GM12878 (cell line): ENCODE data around the gene AP2B1. TPM values are rescaled to one million over a fixed set of nuclear protein-coding genes. Genes with fewer than 3 reads are reported as not detected.

Experiments used
- ATAC-seq: fragments of 200-7000 bp; cut with Tn5 transposase; 3 replicates; pipeline ENCODE4 v1.9.1; 2020; ENCODE audit warnings: mild to moderate bottlenecking, moderate library complexity
- BruUV-seq: library from RNA; stranded (reverse); fragments of 400-500 nt; replicated peaks from 2 replicates; lab custom pipeline; 2021; lab: Mats Ljungman, UMichigan
- CTCF ChIA-PET: fragments of 300-600 bp; sonication (Branson Sonifier 250); formaldehyde crosslinking; extraction: SDS; loops from one replicate; lab custom pipeline; 2021; ENCODE audit warnings: inconsistent platforms; lab: Yijun Ruan, JAX
- POLR2A ChIA-PET: fragments of 350-600 bp; formaldehyde crosslinking; extraction: SDS; loops from one replicate; lab custom pipeline; 2021; ENCODE audit warnings: inconsistent platforms; lab: Charles Lee
- RAD21 ChIA-PET: fragments of 300-600 bp; sonication (Branson Sonifier 250); formaldehyde crosslinking; loops from one replicate; lab custom pipeline; 2023; ENCODE audit warnings: antibody characterized with exemption; ENCODE audit not compliant: unreplicated experiment; lab: Charles Lee
- SMC1A ChIA-PET: fragments of 300-600 bp; sonication (Branson Sonifier 250); formaldehyde crosslinking; loops from one replicate; lab custom pipeline; 2023; ENCODE audit not compliant: unreplicated experiment, uncharacterized antibody; lab: Charles Lee
- DNase-seq: peaks from one replicate; pipeline ENCODE4 v3.0.0-alpha.2; 2011; ENCODE audit warnings: low read depth, low spot score
- FAIRE-seq: peaks from 3 replicates; lab custom pipeline; 2011; peaks lifted over from hg19 to GRCh38; lab: Jason Lieb, UNC
- H2AFZ ChIP-seq: 2 replicates; pipeline ENCODE4 v1.6.0; 2011; ENCODE audit warnings: low read depth, low read length, control low read depth; ENCODE audit not compliant: control insufficient read depth
- H3K27ac ChIP-seq: 2 replicates; pipeline ENCODE4 v1.5.1; 2011; ENCODE audit warnings: control low read depth; ENCODE audit not compliant: control insufficient read depth, insufficient read depth
- H3K27me3 ChIP-seq, 2 experiments: replicated peaks in 1 of 2; 2 replicates each; pipeline versions ENCODE4 v1.6.0 to v1.6.1; 2011; ENCODE audit warnings: low read length in 1 of 2; ENCODE audit not compliant: control insufficient read depth in 2 of 2, insufficient read depth in 2 of 2
- H3K36me3 ChIP-seq, 2 experiments: 2 replicates each; pipeline ENCODE4 v1.5.1; 2011; ENCODE audit warnings: low read length in 1 of 2; ENCODE audit not compliant: control insufficient read depth in 2 of 2, insufficient read depth in 2 of 2
- H3K4me1 ChIP-seq: 2 replicates; pipeline ENCODE4 v1.6.1; 2011; ENCODE audit warnings: mild to moderate bottlenecking, low read length, moderate library complexity, mixed read lengths; ENCODE audit not compliant: control insufficient read depth, insufficient read depth
- H3K4me2 ChIP-seq: 2 replicates; pipeline ENCODE4 v1.6.0; 2011; ENCODE audit warnings: control low read depth; ENCODE audit not compliant: control insufficient read depth, insufficient read depth
- H3K4me3 ChIP-seq: fragments of 200-600 bp; sonication (generic); 2 replicates; pipeline ENCODE4 v1.5.1; 2016
- H3K79me2 ChIP-seq: 2 replicates; pipeline ENCODE4 v1.6.0; 2011; ENCODE audit warnings: low read length; ENCODE audit not compliant: control insufficient read depth, insufficient read depth
- H3K9ac ChIP-seq: 2 replicates; pipeline ENCODE4 v1.8.0; 2011; ENCODE audit warnings: low read length, control low read depth, mixed read lengths; ENCODE audit not compliant: control insufficient read depth, insufficient read depth
- H3K9me3 ChIP-seq: replicated peaks from 3 replicates; pipeline ENCODE4 v1.5.1; 2011; ENCODE audit warnings: mild to moderate bottlenecking, low read length; ENCODE audit not compliant: control insufficient read depth, insufficient read depth
- H4K20me1 ChIP-seq: 2 replicates; pipeline ENCODE4 v1.6.0; 2011; ENCODE audit not compliant: control insufficient read depth, insufficient read depth
- BACH1 ChIP-seq: fragments of 450-650 bp; IDR thresholded peaks from 2 replicates; pipeline ENCODE4 v1.6.1; 2017; ENCODE audit warnings: mild to moderate bottlenecking, borderline replicate concordance
- CBX5 ChIP-seq: sonication (generic); IDR thresholded peaks from 2 replicates; pipeline ENCODE4 v1.6.1; 2016; ENCODE audit warnings: low read depth, moderate library complexity, mild to moderate bottlenecking, inconsistent platforms
- ESRRA ChIP-seq: IDR thresholded peaks from 2 replicates; pipeline ENCODE4 v1.6.1; 2012; ENCODE audit warnings: mild to moderate bottlenecking, low read length, improper control_type of control experiment
- KDM1A ChIP-seq: fragments of 200-600 bp; sonication (generic); IDR thresholded peaks from 2 replicates; pipeline ENCODE4 v1.6.1; 2016; ENCODE audit warnings: borderline replicate concordance
- NFIC ChIP-seq: IDR thresholded peaks from 2 replicates; pipeline ENCODE4 v1.6.1; 2012; ENCODE audit warnings: low read depth, mild to moderate bottlenecking, inconsistent platforms, low read length, moderate library complexity
- PAX5 ChIP-seq: IDR thresholded peaks from 2 replicates; pipeline ENCODE4 v1.6.1; 2011; ENCODE audit warnings: low read depth, low read length, borderline replicate concordance
- RBBP5 ChIP-seq: fragments of 200-600 bp; sonication (generic); conservative IDR thresholded peaks from 2 replicates; pipeline ENCODE4 v1.6.1; 2016
- SMC3 ChIP-seq: IDR thresholded peaks from 2 replicates; pipeline ENCODE4 v1.6.1; 2011; ENCODE audit warnings: low read length, improper control_type of control experiment, borderline replicate concordance
- STAT1 ChIP-seq: fragments of 450-650 bp; conservative IDR thresholded peaks from 2 replicates; pipeline ENCODE4 v1.6.1; 2014; ENCODE audit warnings: antibody characterized with exemption, mild to moderate bottlenecking
- ZNF24 ChIP-seq: fragments of 450-650 bp; IDR thresholded peaks from 2 replicates; pipeline ENCODE4 v1.6.1; 2017; ENCODE audit warnings: antibody characterized with exemption, mild to moderate bottlenecking
- WGBS: methylation state at CpG from one replicate; pipeline ENCODE4 v1.1.6; 2016; ENCODE audit warnings: low lambda C conversion rate; ENCODE audit not compliant: insufficient replicate concordance, insufficient coverage; ENCODE audit errors: missing lambda C conversion rate; 5-methylcytosine and 5-hydroxymethylcytosine counted together
- in situ Hi-C: fragments of 300-500 bp; cut with MboI; formaldehyde crosslinking; loops from 9 replicates; pipeline ENCODE4 v1.14.3; 2018; ENCODE audit warnings: mixed read lengths
- intact Hi-C: fragments of 100-400 bp; cut with micrococcal nuclease; formaldehyde crosslinking; loops from one replicate; pipeline ENCODE4 v1.14.2; 2022; ENCODE audit not compliant: unreplicated experiment
- polyA plus RNA-seq, 11 experiments: library from polyadenylated mRNA; depleted of rRNA in 4 of 11; unstranded in 6 of 11; stranded (reverse) in 5 of 11; fragments of >200 nt; fragmentation: Nextera tagmentation in 4 of 11; fragmentation: Illumina TruSeq in 1 of 11; extraction: Ambion mirVana in 4 of 11; extraction: Trizol in 1 of 11; gene quantifications; 1 replicate in 1 of 11; 2 replicates in 10 of 11; pipeline versions ENCODE4 v1.2.1 to v1.2.3, GENCODE V29; 2011 to 2016; ENCODE audit warnings: inconsistent platforms in 2 of 11, missing spikeins in 2 of 11, low read depth in 1 of 11
- total RNA-seq, 4 experiments: library from RNA; depleted of rRNA in 3 of 4; stranded (reverse); fragments of >200 nt in 3 of 4; fragmentation: Illumina TruSeq in 1 of 4; extraction: Trizol in 1 of 4; gene quantifications; 2 replicates each; pipeline versions ENCODE4 v1.2.1 to v1.2.3, GENCODE V29; 2013 to 2021
- TF ChIP-seq, protein P1 (sequence below): fragments of 150-350 bp; IDR thresholded peaks from 2 replicates; pipeline ENCODE4 v1.6.1; 2016; ENCODE audit warnings: low read depth, low read length
- TF ChIP-seq, protein P2 (sequence below): fragments of 450-650 bp; IDR thresholded peaks from 2 replicates; pipeline ENCODE4 v1.6.1; 2017; ENCODE audit warnings: low read depth, mild to moderate bottlenecking, moderate library complexity
- TF ChIP-seq, protein P3 (sequence below): IDR thresholded peaks from 2 replicates; pipeline ENCODE4 v1.6.1; 2012; ENCODE audit warnings: improper control_type of control experiment, low read depth, low read length; ENCODE audit not compliant: insufficient replicate concordance

Gene AP2B1
- total and polyA plus RNA-seq, 10 of the 15 experiments (the other 5 are each of a cell fraction or from before 2014, with no cell fraction given) = 18.6 to 112 (median 53.9) TPM

DNA sequence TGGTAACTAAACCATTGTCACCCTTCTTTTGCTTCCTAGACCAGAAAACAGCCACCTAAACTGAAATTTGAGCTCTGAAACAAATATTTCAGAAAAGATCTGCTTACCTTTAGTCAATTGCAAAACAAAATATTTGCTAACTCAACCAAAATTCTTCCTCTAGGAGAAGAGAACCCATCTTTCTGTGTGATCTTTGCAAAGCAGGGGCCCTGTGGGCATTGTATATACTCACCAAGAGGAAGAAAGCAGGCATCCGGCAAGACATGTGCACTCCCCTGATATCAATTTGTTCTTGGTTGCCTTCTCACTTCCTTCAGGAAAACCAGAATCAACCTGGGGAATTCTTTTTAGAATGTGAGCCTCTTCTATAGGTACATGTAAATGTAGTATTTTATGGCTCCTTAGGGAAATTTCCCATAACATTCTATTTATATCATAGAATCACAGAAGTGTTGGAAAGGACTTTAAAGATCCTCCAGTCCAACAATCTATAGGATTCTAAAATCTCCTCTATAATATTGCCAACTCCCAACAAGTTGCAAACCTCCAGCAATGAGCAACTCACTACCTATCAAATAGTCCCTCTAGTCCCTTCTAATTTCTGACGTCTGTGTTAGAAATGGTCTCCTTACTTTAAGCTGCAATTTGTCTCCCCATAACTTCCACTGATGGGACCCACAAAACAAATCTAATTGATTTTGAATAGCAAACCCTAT is 27.5 kb upstream of the AP2B1 start (continued):
- TF ChIP-seq ESRRA (no peak), NFIC (no peak), PAX5 (no peak), SMC3 (no peak), CBX5 (no peak), BACH1 (no peak), KDM1A (no peak), ZNF24 (no peak)
- TF ChIP-seq, protein P1, sequence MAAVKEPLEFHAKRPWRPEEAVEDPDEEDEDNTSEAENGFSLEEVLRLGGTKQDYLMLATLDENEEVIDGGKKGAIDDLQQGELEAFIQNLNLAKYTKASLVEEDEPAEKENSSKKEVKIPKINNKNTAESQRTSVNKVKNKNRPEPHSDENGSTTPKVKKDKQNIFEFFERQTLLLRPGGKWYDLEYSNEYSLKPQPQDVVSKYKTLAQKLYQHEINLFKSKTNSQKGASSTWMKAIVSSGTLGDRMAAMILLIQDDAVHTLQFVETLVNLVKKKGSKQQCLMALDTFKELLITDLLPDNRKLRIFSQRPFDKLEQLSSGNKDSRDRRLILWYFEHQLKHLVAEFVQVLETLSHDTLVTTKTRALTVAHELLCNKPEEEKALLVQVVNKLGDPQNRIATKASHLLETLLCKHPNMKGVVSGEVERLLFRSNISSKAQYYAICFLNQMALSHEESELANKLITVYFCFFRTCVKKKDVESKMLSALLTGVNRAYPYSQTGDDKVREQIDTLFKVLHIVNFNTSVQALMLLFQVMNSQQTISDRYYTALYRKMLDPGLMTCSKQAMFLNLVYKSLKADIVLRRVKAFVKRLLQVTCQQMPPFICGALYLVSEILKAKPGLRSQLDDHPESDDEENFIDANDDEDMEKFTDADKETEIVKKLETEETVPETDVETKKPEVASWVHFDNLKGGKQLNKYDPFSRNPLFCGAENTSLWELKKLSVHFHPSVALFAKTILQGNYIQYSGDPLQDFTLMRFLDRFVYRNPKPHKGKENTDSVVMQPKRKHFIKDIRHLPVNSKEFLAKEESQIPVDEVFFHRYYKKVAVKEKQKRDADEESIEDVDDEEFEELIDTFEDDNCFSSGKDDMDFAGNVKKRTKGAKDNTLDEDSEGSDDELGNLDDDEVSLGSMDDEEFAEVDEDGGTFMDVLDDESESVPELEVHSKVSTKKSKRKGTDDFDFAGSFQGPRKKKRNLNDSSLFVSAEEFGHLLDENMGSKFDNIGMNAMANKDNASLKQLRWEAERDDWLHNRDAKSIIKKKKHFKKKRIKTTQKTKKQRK = no peak

GRCh38 chr17:35560703-35561102 is 26.4 kb upstream of the AP2B1 start, which contains the start of gene SLFN14:
Gene SLFN14, minus strand, starts transcription at chr17:35560819. Its CDS starts 2,757 bp downstream, at chr17:35558062.
- Histone ChIP-seq H3K27me3 (no peaks in the 10 kb centered on the region; a peak in 1 of 4 replicates), H3K4me1 (no peaks in the 10 kb centered on the region), H3K9ac (no peak within 1 kb of the TSS), H3K36me3 (no peaks in the 10 kb centered on the region), H3K4me2 (no peak within 1 kb of the TSS), H3K9me3 (no peaks in the 10 kb centered on the region), H3K27ac (no peak within 1 kb of the TSS), H3K4me3 (no peak within 1 kb of the TSS), H3K79me2 (no peaks in the 10 kb centered on the region), H2AFZ (peak within 1 kb of the TSS; percentile 28; the same call in 1 of the 2 replicates), H4K20me1 (no peaks in the 10 kb centered on the region)
- ATAC-seq (no peak), DNase-seq (no peak), FAIRE-seq (peak; percentile 27)
- no TSS peak for BruUV-seq
- WGBS = 33% methylated on average over 3 of the region's 3 CpGs
- intact Hi-C loops (no loop called here), in situ Hi-C loops (no loop called here)
- ChIA-PET RAD21 (no interaction called here), SMC1A (no interaction called here), POLR2A (interaction anchor here (0.6 kb wide), 1 partner anchor 47 kb away, joined by 4 read pairs; no protein-coding TSS in a partner anchor), CTCF (interaction anchor here (0.6 to 1.3 kb wide), 2 partner anchors 10 to 21 kb away, joined by 3 read pairs; no protein-coding TSS in a partner anchor)
- TF ChIP-seq STAT1 (no peak), RBBP5 (no peak)
- TF ChIP-seq, protein P2, sequence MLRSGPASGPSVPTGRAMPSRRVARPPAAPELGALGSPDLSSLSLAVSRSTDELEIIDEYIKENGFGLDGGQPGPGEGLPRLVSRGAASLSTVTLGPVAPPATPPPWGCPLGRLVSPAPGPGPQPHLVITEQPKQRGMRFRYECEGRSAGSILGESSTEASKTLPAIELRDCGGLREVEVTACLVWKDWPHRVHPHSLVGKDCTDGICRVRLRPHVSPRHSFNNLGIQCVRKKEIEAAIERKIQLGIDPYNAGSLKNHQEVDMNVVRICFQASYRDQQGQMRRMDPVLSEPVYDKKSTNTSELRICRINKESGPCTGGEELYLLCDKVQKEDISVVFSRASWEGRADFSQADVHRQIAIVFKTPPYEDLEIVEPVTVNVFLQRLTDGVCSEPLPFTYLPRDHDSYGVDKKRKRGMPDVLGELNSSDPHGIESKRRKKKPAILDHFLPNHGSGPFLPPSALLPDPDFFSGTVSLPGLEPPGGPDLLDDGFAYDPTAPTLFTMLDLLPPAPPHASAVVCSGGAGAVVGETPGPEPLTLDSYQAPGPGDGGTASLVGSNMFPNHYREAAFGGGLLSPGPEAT = no peak
- TF ChIP-seq, protein P3, sequence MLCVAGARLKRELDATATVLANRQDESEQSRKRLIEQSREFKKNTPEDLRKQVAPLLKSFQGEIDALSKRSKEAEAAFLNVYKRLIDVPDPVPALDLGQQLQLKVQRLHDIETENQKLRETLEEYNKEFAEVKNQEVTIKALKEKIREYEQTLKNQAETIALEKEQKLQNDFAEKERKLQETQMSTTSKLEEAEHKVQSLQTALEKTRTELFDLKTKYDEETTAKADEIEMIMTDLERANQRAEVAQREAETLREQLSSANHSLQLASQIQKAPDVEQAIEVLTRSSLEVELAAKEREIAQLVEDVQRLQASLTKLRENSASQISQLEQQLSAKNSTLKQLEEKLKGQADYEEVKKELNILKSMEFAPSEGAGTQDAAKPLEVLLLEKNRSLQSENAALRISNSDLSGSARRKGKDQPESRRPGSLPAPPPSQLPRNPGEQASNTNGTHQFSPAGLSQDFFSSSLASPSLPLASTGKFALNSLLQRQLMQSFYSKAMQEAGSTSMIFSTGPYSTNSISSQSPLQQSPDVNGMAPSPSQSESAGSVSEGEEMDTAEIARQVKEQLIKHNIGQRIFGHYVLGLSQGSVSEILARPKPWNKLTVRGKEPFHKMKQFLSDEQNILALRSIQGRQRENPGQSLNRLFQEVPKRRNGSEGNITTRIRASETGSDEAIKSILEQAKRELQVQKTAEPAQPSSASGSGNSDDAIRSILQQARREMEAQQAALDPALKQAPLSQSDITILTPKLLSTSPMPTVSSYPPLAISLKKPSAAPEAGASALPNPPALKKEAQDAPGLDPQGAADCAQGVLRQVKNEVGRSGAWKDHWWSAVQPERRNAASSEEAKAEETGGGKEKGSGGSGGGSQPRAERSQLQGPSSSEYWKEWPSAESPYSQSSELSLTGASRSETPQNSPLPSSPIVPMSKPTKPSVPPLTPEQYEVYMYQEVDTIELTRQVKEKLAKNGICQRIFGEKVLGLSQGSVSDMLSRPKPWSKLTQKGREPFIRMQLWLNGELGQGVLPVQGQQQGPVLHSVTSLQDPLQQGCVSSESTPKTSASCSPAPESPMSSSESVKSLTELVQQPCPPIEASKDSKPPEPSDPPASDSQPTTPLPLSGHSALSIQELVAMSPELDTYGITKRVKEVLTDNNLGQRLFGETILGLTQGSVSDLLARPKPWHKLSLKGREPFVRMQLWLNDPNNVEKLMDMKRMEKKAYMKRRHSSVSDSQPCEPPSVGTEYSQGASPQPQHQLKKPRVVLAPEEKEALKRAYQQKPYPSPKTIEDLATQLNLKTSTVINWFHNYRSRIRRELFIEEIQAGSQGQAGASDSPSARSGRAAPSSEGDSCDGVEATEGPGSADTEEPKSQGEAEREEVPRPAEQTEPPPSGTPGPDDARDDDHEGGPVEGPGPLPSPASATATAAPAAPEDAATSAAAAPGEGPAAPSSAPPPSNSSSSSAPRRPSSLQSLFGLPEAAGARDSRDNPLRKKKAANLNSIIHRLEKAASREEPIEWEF = no peak
